Activated CD8-positive, alpha-beta memory T cell treated with anti-CD3 and anti-CD28 coated beads for 36 hours (primary cell): Measurements from ENCODE around the gene BNIP2. TPM values are rescaled to one million over a fixed set of nuclear protein-coding genes. Genes with fewer than 3 reads are reported as not detected.
"Not testable (repeated sequence)": the region's sequence is repeated elsewhere in the genome, so short reads cannot be mapped to it uniquely, and the experiment has no call there.

Experiments used
- CTCF ChIA-PET: fragments of 350-600 bp; sonication (Branson Sonifier 250); formaldehyde crosslinking; loops from one replicate; lab custom pipeline; 2021; ENCODE audit warnings: antibody characterized with exemption; lab: Charles Lee
- POLR2A ChIA-PET: fragments of 350-600 bp; sonication (Branson Sonifier 250); formaldehyde crosslinking; loops from one replicate; lab custom pipeline; 2021; ENCODE audit warnings: antibody characterized with exemption; lab: Charles Lee
- total RNA-seq, 2 experiments: library from RNA; stranded (reverse); gene quantifications; one replicate each; pipeline ENCODE4 v1.2.3, GENCODE V29; 2021

Gene BNIP2
- total RNA-seq, 2 experiments from 2014 or later, result 63.8 to 65.5 TPM

- CTCF ChIA-PET, result interaction anchor here (0.6 to 1.4 kb wide), 2 partner anchors 91 to 114 kb away, joined by 4 read pairs; no protein-coding TSS in a partner anchor
- POLR2A ChIA-PET, result no interaction called here
These were observed 42.0 kb downstream of the BNIP2 start for GRCh38 chr15:59647085-59647484.

GRCh38 chr15:59646277-59646676 lies 42.8 kb downstream of the BNIP2 start:
- CTCF ChIA-PET, result no interaction called here
- POLR2A ChIA-PET, result no interaction called here

GRCh38 chr15:59645812-59646211 lies 43.3 kb downstream of the BNIP2 start:
- CTCF ChIA-PET, result interaction anchor here (1.3 to 1.4 kb wide), 2 partner anchors 113 to 117 kb away, joined by 3 to 4 read pairs; no protein-coding TSS in a partner anchor
- POLR2A ChIA-PET, result not testable (repeated sequence)

GRCh38 chr15:59644756-59645155 lies 44.4 kb downstream of the BNIP2 start:
- CTCF ChIA-PET, result interaction anchor here (0.8 to 1.4 kb wide), 3 partner anchors 9 to 115 kb away, joined by 3 to 4 read pairs (median 3); no protein-coding TSS in a partner anchor

GRCh38 chr15:59642351-59642750 lies 46.8 kb downstream of the BNIP2 start:
- ChIA-PET POLR2A (no interaction called here), CTCF (interaction anchor here (0.6 to 0.9 kb wide), 2 partner anchors 21 to 119 kb away, joined by 3 read pairs; no protein-coding TSS in a partner anchor)

More at GRCh38 chr15:59644756-59645155, 44.4 kb downstream of the BNIP2 start:
- POLR2A ChIA-PET, result no interaction called here

- CTCF ChIA-PET, POLR2A ChIA-PET: not testable (repeated sequence)
These were observed 51.6 kb downstream of the BNIP2 start for GRCh38 chr15:59637507-59637906.

GRCh38 chr15:59636184-59636583 lies 52.9 kb downstream of the BNIP2 start:
- ChIA-PET POLR2A (no interaction called here), CTCF (interaction anchor here (0.6 kb wide), 1 partner anchor 727 kb away, joined by 4 read pairs; no protein-coding TSS in a partner anchor)

GRCh38 chr15:59632714-59633113 lies 56.4 kb downstream of the BNIP2 start:
- CTCF ChIA-PET, result interaction anchor here (1.0 kb wide), 1 partner anchor 100 kb away, joined by 5 read pairs; no protein-coding TSS in a partner anchor

GRCh38 chr15:59622289-59622688 lies 66.8 kb downstream of the BNIP2 start:
- ChIA-PET CTCF (interaction anchor here (0.7 to 1.6 kb wide), 4 partner anchors 10 to 93 kb away, joined by 3 to 6 read pairs (median 4); no protein-coding TSS in a partner anchor), POLR2A (no interaction called here)

More at GRCh38 chr15:59632714-59633113, 56.4 kb downstream of the BNIP2 start:
- POLR2A ChIA-PET, result no interaction called here

- CTCF ChIA-PET, result no interaction called here
- POLR2A ChIA-PET, result no interaction called here
These were observed 70.7 kb downstream of the BNIP2 start for GRCh38 chr15:59618406-59618805.

- POLR2A ChIA-PET, result no interaction called here
- CTCF ChIA-PET, result no interaction called here
These were observed 72.7 kb downstream of the BNIP2 start for GRCh38 chr15:59616379-59616778.

- ChIA-PET CTCF (interaction anchor here (1.6 kb wide), 1 partner anchor 87 kb away, joined by 4 read pairs; no protein-coding TSS in a partner anchor), POLR2A (no interaction called here)
These were observed 73.5 kb downstream of the BNIP2 start for GRCh38 chr15:59615661-59616060.

- CTCF ChIA-PET, result interaction anchor here (1.6 kb wide), 1 partner anchor 85 kb away, joined by 4 read pairs; no protein-coding TSS in a partner anchor
- POLR2A ChIA-PET, result no interaction called here
These were observed 75.0 kb downstream of the BNIP2 start for GRCh38 chr15:59614153-59614552.

GRCh38 chr15:59611276-59612260 lies 77.6 kb downstream of the BNIP2 start, which contains the start of gene GCNT3:
TSS of gene GCNT3 (plus strand) at chr15:59611783. CDS start at chr15:59618239, 6,456 bp downstream.
- ChIA-PET POLR2A (no interaction called here), CTCF (interaction anchor here (0.8 to 1.3 kb wide), 2 partner anchors 10 to 83 kb away, joined by 3 read pairs; no protein-coding TSS in a partner anchor)

- POLR2A ChIA-PET, result no interaction called here
- CTCF ChIA-PET, result no interaction called here
These were observed 79.1 kb downstream of the BNIP2 start for GRCh38 chr15:59609730-59610712.
